GM06990 (cell line): ENCODE results near the gene B3GAT1.

ENCODE experiments used
- DNase-seq: peaks from one replicate; pipeline ENCODE4 v3.0.0-alpha.2; 2011; ENCODE audit not compliant: insufficient read length; ENCODE audit errors: extremely low read depth
- H3K27me3 ChIP-seq: replicated peaks from 2 replicates; pipeline ENCODE4 v1.6.0; 2011; ENCODE audit warnings: low read length; ENCODE audit not compliant: control insufficient read depth, insufficient read depth
- H3K36me3 ChIP-seq: 2 replicates; pipeline ENCODE4 v1.5.1; 2011; ENCODE audit warnings: low read length; ENCODE audit not compliant: control insufficient read depth, insufficient read depth
- H3K4me3 ChIP-seq: replicated peaks from 2 replicates; pipeline ENCODE4 v1.5.1; 2011; ENCODE audit warnings: low read depth, mild to moderate bottlenecking, control low read depth, low read length
- CTCF ChIP-seq: IDR thresholded peaks from 2 replicates; pipeline ENCODE4 v1.5.1; 2011; ENCODE audit warnings: low read length, control low read depth, mild to moderate bottlenecking, inconsistent platforms; ENCODE audit not compliant: insufficient read depth, poor library complexity, severe bottlenecking

B3GAT1 gene

GRCh38 chr11:134379241-134379640, 32.8 kb downstream of the B3GAT1 start:
- TF ChIP-seq CTCF, result no peak
- DNase-seq, result no peak
- H3K27me3 ChIP-seq, result no peaks in the 10 kb centered on the region; the same call in none of the 2 replicates
- H3K4me3 ChIP-seq, result no peak overlapping the region
- H3K36me3 ChIP-seq, result no peaks in the 10 kb centered on the region

GRCh38 chr11:134377876-134378275, 34.2 kb downstream of the B3GAT1 start:
- Histone ChIP-seq H3K4me3 (no peak overlapping the region), H3K27me3 (no peaks in the 10 kb centered on the region; the same call in none of the 2 replicates), H3K36me3 (no peaks in the 10 kb centered on the region)
- TF ChIP-seq CTCF, result no peak
- DNase-seq, result no peak

GRCh38 chr11:134376150-134376921, 35.7 kb downstream of the B3GAT1 start:
- no peak for TF ChIP-seq CTCF

DNA sequence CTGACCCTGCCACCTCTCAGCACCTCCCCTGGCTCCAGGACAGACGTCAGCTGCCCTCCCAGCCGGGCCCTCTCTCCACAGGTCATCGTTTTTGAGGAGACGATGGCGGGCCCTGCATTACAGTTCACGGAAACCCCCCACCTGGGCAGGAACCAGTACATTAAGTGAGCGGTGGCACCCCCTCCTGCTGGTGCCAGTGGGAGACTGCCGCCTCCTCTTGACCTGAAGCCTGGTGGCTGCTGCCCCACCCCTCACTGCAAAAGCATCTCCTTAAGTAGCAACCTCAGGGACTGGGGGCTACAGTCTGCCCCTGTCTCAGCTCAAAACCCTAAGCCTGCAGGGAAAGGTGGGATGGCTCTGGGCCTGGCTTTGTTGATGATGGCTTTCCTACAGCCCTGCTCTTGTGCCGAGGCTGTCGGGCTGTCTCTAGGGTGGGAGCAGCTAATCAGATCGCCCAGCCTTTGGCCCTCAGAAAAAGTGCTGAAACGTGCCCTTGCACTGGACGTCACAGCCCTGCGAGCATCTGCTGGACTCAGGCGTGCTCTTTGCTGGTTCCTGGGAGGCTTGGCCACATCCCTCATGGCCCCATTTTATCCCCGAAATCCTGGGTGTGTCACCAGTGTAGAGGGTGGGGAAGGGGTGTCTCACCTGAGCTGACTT, 37.0 kb downstream of the B3GAT1 start:
- no peak overlapping the region for H3K4me3 ChIP-seq
- no peaks in the 10 kb centered on the region for H3K36me3 ChIP-seq
- H3K27me3 ChIP-seq, result no peaks in the 10 kb centered on the region; the same call in none of the 2 replicates
- TF ChIP-seq CTCF, result no peak
- DNase-seq, result no peak

More at GRCh38 chr11:134376150-134376921, 35.7 kb downstream of the B3GAT1 start:
- H3K36me3 ChIP-seq, result no peaks in the 10 kb centered on the region
- DNase-seq, result no peak
- H3K4me3 ChIP-seq, result no peak overlapping the region
- H3K27me3 ChIP-seq, result no peaks in the 10 kb centered on the region; the same call in none of the 2 replicates

DNA sequence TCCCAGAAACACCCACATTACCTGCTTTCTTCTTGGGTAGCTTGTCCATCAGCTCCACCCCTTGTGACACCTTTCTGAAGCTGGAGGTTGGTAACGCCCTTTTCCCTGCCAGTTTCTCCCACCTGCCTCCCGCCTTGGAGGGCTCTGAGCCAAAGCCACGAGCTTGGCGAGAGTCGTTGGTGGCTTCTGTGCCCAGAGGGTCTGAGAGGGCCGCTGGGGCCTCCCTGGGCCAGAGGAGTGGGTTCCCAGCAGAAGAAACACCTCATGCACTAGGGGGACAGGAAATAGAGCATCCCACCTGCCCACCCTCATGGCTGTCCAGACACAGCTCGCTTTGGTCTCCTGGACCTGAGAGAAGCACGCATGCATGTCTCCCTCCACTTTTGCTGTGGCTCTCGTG, 37.9 kb downstream of the B3GAT1 start:
- Histone ChIP-seq H3K27me3 (no peaks in the 10 kb centered on the region; the same call in 1 of the 2 replicates), H3K36me3 (no peaks in the 10 kb centered on the region), H3K4me3 (no peak overlapping the region)
- TF ChIP-seq CTCF, result no peak
- no peak for DNase-seq
